NCI-H2029 treated with DMSO at 0.1 percent for 48 hours (cell line): ENCODE measurements around the gene ASTL.

Experiments used
- DNase-seq: peaks from one replicate; lab custom pipeline; 2025; lab: John Stamatoyannopoulos, UW

The ASTL gene

DNA sequence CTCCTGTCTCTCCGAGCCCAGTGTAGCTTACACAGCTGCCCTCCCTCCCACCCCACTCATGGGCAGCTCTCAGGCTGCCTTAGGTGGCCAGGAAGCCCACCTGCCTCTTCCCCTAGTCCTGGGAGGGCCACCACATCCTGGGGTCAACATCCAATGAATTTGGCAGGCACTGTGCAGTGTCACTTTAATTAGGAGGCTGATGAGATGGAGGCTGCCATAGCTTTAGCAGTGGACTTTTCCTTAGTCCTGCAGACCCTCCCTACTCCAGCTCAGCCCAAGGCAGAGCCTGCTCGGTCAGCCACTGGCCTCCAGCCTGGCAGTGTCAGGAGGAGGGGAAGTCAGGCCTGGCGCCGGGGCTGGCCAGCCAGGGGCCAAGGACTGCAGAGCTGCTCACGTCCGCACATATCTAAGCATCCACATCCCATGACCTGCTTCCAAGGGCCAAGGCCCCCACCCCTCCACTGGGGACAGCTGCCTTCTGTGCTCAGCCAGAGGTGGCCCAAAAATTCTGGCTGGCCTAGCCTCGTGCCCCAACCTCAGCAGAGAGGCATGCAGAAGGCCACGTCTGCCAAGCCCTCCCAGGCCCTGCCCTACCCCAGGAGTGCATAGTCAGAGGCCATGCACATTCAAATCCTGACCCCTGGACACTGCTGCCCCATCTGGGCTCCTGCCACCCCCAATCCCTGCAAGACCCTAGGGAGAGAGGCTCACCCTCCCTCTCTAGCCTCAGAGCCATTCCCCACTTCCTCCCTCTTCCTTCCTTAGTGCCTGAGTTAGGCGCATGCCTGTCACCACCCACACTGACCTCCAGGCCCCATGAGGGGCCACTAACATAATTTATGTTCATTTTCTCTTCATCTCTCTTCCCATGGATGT, 55.0 kb downstream of the ASTL start:
- DNase-seq = no peak

- no peak for DNase-seq
Observed at GRCh38 chr2:96082211-96083063, 55.9 kb downstream of the ASTL start.

DNA sequence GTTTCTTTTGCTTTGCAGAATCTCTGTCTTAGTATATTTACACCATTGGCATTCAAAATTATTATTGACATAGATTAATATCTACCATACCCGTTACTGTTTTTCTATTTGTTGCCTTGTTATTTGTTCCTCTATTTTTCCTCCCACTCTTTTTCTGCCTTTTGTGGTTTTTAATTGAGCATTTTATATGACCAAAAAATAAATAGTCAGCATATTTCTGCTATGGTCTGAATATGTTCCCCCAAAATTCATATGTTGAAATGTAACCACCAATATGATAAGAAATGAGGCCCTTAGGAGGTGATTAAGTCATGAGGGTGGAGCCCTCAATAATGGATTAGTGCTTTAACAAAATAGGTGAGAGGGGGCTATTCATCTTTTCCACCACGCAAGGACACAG, 57.3 kb downstream of the ASTL start:
- DNase-seq = no peak

DNA sequence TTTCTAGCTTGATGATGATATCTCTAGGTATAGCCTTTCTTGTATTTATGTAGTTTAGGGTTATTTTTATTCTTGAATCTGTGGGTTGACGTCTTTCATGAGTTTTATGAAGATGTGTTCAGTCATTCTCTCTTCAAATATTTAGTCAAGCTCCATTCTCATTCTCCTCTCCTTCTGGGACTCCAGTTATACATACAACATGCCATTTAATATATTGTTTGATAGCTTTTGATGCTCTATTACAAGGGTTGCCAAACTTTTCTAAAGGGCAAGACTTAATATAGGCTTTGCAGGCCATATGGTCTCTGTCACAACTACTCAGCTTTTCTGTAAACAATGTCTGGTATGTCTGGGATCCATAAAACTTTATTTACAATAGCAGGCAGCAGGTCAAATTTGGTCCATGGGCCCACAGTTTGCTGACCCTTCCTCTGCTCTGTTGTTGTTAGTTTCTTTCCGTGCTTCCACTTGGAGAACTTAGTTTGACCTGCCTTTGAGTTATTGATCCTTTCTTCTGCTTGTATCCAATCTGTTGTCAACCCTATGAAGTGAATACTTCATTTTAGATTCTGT, 63.0 kb downstream of the ASTL start:
- no peak for DNase-seq

DNA sequence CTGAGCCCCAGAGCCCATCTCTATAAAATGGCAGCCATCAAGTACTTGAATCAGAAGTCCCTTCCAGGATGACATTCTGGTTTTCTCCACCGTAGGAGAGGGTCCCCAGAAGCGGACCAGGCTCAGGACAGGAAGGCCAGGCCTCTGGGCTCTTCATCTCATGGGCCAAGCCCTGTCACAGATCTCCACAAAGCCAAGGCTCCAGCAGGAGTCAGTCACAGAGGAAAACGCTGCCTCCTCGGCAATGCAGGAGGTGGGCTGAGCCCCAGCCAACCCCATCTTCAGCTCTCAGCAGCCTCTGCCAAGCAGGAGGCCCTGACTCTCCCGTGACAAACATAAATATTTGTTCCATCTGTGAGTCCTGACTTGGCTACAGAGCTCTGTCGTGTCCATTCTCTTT, 64.1 kb downstream of the ASTL start:
- no peak for DNase-seq

DNA sequence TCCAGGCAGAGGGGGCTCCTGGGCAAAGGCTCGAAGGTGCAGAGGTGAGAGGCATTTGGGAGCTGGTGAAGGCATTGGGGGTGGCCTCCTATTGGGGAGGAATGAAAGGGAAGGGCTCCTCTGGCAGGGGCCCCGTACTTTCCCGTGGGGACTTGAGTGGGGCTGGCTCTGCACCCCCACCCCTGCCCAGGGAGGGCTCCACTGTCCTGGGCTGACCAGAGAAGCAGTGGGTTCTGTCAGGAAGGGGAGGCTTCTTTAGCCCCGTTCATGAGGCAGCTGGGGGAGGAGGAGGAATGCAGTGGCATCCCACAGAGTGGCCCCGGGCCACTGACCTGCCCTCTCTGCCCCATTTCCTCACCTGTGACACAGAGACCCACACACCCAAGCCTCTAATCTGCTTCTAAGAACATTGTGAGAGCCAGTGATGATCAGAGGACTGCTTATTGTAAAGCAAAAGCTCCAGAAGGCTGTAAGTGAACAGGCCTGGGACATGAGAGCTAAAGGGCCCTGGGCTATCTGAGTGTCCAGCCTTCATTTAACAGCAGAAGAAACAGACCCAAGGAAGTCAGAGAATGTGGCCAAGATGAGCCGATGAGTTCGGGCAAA, 65.0 kb downstream of the ASTL start:
- no peak for DNase-seq
